Osteocyte (in vitro differentiated cells): ENCODE data around the gene FGD5. TPM values are rescaled to one million over a fixed set of nuclear protein-coding genes. Genes with fewer than 3 reads are reported as not detected.

Experiments
- DNase-seq: peaks from one replicate; pipeline ENCODE4 v3.0.0; 2021; ENCODE audit warnings: mixed read lengths; ENCODE audit not compliant: unreplicated experiment; ENCODE audit errors: extremely low spot score
- H3K27ac Mint-ChIP-seq: one replicate; pipeline ENCODE4 v1.8.0; 2021; ENCODE audit warnings: mild to moderate bottlenecking, mixed read lengths; ENCODE audit not compliant: unreplicated experiment
- H3K27me3 Mint-ChIP-seq: one replicate; pipeline ENCODE4 v1.8.0; 2021; ENCODE audit warnings: mixed read lengths; ENCODE audit not compliant: unreplicated experiment
- H3K36me3 Mint-ChIP-seq: one replicate; pipeline ENCODE4 v1.8.0; 2021; ENCODE audit warnings: mixed read lengths; ENCODE audit not compliant: unreplicated experiment
- H3K4me1 Mint-ChIP-seq: one replicate; pipeline ENCODE4 v1.8.0; 2021; ENCODE audit warnings: mixed read lengths; ENCODE audit not compliant: unreplicated experiment
- H3K4me3 Mint-ChIP-seq: one replicate; pipeline ENCODE4 v1.8.0; 2021; ENCODE audit warnings: mild to moderate bottlenecking, moderate library complexity, mixed read lengths; ENCODE audit not compliant: unreplicated experiment
- H3K9me3 Mint-ChIP-seq: one replicate; pipeline ENCODE4 v1.8.0; 2021; ENCODE audit warnings: mixed read lengths; ENCODE audit not compliant: unreplicated experiment
- total RNA-seq: library from RNA; stranded (reverse); gene quantifications from 2 replicates; pipeline ENCODE4 v1.2.1, GENCODE V29; 2021
- TF ChIP-seq, protein P1 (sequence below): fragments of 200-600 bp; sonication (generic); IDR thresholded peaks from 2 replicates; pipeline ENCODE4 v1.5.0; 2021; ENCODE audit warnings: antibody characterized with exemption, mild to moderate bottlenecking, moderate library complexity

Gene FGD5
- total RNA-seq, 1 donor from 2014 or later = not detected

GRCh38 chr3:14967285-14967684, 148.5 kb downstream of the FGD5 start:
- no peak for DNase-seq
- Mint-ChIP-seq H3K27ac (no peak overlapping the region), H3K4me1 (no peaks in the 10 kb centered on the region), H3K9me3 (peaks cover 5% of the 10 kb centered on the region), H3K36me3 (peaks cover 22% of the 10 kb centered on the region), H3K4me3 (no peak overlapping the region), H3K27me3 (no peaks in the 10 kb centered on the region)
- TF ChIP-seq, protein P1, sequence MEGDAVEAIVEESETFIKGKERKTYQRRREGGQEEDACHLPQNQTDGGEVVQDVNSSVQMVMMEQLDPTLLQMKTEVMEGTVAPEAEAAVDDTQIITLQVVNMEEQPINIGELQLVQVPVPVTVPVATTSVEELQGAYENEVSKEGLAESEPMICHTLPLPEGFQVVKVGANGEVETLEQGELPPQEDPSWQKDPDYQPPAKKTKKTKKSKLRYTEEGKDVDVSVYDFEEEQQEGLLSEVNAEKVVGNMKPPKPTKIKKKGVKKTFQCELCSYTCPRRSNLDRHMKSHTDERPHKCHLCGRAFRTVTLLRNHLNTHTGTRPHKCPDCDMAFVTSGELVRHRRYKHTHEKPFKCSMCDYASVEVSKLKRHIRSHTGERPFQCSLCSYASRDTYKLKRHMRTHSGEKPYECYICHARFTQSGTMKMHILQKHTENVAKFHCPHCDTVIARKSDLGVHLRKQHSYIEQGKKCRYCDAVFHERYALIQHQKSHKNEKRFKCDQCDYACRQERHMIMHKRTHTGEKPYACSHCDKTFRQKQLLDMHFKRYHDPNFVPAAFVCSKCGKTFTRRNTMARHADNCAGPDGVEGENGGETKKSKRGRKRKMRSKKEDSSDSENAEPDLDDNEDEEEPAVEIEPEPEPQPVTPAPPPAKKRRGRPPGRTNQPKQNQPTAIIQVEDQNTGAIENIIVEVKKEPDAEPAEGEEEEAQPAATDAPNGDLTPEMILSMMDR = no peak

DNA sequence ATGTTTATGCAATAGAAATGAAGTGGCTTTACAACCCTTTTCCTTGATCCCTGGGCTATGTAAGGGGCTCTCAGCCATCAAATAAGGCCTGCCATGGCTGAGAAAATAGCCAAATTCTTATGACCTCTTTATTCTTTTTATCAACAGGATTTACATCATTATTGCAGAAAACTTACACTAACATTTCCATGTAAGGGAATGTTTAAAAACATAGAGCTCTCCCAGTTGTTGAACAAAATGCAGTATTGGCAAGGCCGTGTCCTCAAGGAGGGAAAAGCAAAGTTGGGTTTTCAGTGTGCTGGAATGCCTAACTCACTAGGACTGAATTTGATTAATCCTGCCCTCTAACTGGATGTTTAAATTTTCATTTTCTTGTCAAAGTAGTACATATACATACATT, 150.9 kb downstream of the FGD5 start:
- DNase-seq = no peak
- H3K36me3 Mint-ChIP-seq = peaks cover 36% of the 10 kb centered on the region

DNA sequence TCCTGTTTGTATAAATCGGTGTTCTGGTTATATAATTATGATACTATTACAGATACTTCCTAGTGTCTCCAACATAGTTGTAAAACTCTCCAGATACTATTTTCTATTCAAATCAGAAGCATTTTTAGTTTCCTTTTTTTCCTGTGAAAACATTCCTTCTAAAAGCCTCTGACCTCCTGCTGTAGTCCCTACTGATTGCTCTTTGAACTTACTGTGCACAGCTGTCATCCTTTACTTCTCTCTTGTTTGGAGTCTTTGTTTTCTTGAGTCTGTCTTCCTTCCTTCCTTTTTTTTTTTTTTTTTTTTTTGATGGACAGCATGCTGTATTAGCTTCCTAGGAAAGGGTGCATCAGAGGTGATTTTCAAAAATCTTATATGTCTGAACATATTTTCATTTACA, 157.6 kb downstream of the FGD5 start:
- peaks cover 12% of the 10 kb centered on the region for H3K9me3 Mint-ChIP-seq
- H3K27me3 Mint-ChIP-seq = no peaks in the 10 kb centered on the region
- peaks cover 23% of the 10 kb centered on the region for H3K4me1 Mint-ChIP-seq
- peak overlapping the region; percentile 22 for H3K4me3 Mint-ChIP-seq
- H3K36me3 Mint-ChIP-seq = peaks cover 26% of the 10 kb centered on the region
- DNase-seq = no peak
- TF ChIP-seq, protein P1 = no peak
- H3K27ac Mint-ChIP-seq = peak overlapping the region; percentile 80

More for the DNA sequence above, 150.9 kb downstream of the FGD5 start:
- Mint-ChIP-seq H3K27ac (no peak overlapping the region), H3K27me3 (no peaks in the 10 kb centered on the region), H3K4me1 (no peaks in the 10 kb centered on the region), H3K9me3 (peaks cover 13% of the 10 kb centered on the region), H3K4me3 (no peak overlapping the region)
- TF ChIP-seq, protein P1 = no peak

- H3K27me3 Mint-ChIP-seq = no peaks in the 10 kb centered on the region
- H3K4me1 Mint-ChIP-seq = peaks cover 18% of the 10 kb centered on the region
- H3K36me3 Mint-ChIP-seq = peaks cover 12% of the 10 kb centered on the region
Measured at GRCh38 chr3:14980689-14981088, 161.9 kb downstream of the FGD5 start.

More at GRCh38 chr3:14980689-14981088, 161.9 kb downstream of the FGD5 start:
- Mint-ChIP-seq H3K4me3 (no peak overlapping the region), H3K27ac (no peak overlapping the region), H3K9me3 (peaks cover 12% of the 10 kb centered on the region)
- no peak for DNase-seq
- TF ChIP-seq, protein P1 = no peak

Other genes with a start within 250 kb of the FGD5 start
- gene CCDC174, start 167.2 kb upstream of the FGD5 start, total RNA-seq = 18.4 and 20.4 TPM in 2 replicates
- not detected in 2 replicates for gene C3orf20, start 143.8 kb upstream of the FGD5 start, total RNA-seq
- 48.3 and 54.6 TPM in 2 replicates for gene NR2C2, start 128.6 kb downstream of the FGD5 start, total RNA-seq
- 47.2 and 50.0 TPM in 2 replicates for gene MRPS25, start 246.4 kb downstream of the FGD5 start, total RNA-seq